GM19023 (cell line): ENCODE measurements around the gene NOVA1.

ENCODE experiments used
- ATAC-seq: cut with Tn5 transposase; IDR thresholded peaks from one replicate; pipeline ENCODE4 v1.9.1; 2021; ENCODE audit warnings: mild to moderate bottlenecking, moderate library complexity; ENCODE audit not compliant: unreplicated experiment

Gene NOVA1

DNA sequence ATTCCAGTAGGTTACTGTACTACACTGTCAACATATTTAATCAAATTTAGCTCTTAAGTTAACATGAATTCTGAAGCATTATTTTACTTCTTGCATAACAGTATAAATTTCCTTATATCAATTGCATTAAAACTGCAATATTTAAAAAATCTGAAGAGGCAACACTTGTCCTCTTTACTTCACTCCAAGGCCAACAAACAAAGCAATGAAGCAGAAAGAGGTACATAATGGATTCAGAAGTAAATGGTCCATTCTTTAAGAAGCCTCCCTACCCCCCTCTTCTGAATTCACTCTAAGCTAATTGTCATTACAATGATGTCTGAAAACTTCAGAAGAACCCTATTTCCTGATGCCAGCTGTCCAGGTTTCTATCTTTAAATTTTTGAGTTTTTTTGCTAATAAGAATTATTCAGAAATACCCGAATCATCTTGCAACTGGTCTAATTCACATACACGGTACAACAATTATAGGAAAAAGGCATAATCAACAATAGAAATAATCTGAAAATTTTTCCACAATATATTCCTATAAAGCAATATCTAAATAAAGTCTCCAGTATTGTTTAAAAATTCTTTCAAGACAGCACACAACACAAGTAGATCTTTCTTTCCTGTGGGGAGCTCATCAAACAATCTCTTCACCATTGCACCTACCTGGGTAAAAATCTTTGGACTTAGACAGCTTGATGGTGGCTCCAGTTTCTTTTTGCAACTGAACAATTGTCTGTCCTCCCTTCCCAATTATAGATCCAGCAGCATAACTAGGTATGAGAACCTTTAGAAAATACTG is 2.9 kb downstream of the NOVA1 start:
- no peak for ATAC-seq

- no peak for ATAC-seq
Observed at GRCh38 chr14:26594148-26594547, 3.7 kb downstream of the NOVA1 start.

DNA sequence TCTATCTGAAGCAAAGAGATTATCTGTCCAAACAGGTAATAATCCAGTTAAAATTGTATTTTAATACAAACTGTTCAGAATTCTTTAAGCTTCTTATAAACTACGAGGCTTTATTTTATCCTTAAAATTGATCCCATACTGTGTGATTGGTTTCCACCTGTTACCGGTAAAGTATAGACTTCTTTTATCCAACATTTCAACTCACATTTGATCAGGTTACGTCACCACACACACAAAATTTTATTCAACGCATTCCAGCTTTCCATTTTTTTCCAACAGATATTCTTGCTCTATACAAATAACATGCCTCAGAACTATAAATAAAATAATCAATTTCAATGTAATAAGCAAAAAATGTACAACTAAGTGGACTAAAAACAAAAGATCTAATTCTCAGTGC is 4.5 kb downstream of the NOVA1 start:
- ATAC-seq = no peak

DNA sequence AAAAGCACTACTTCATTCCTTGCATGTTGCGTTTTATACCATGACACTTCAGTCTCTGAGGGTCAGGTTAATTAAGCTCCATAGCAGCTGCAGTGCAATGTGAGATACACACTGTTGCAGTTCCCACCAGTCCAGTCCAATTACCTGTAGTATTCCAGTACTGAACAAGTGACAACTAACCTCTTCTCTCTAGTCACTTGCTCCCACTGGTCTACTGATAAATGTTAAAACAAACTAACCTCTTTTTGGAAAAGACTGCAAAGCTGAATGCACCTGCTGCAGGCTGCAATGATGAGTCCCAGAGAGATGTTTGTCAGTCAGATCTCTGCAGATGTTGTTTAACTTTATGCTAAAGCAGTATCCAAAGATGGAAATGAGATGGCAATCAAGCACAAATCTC is 7.9 kb downstream of the NOVA1 start:
- ATAC-seq = no peak

GRCh38 chr14:26577711-26578110 is 20.1 kb downstream of the NOVA1 start:
- no peak for ATAC-seq

- ATAC-seq = no peak
Observed at GRCh38 chr14:26554069-26554772, 43.6 kb downstream of the NOVA1 start.

GRCh38 chr14:26549571-26549970 is 48.3 kb downstream of the NOVA1 start:
- no peak for ATAC-seq

DNA sequence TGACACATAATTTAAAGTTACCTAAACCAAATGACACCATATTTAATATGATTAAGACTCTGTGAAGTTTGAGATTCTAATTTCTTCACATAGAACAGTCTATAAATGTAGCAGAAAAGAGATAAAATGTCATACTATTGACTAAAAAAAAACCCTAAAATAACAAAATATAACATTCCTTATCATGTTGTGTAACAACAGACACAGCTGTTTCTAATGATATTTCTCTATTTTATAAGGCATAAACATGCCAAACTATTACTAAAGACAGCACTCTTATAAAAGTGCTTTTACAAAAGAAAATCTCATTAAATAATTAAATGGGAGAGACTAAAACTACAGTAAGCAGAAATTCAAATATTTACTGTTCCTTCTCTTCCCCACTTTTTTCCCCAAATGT is 49.4 kb downstream of the NOVA1 start:
- ATAC-seq = no peak

DNA sequence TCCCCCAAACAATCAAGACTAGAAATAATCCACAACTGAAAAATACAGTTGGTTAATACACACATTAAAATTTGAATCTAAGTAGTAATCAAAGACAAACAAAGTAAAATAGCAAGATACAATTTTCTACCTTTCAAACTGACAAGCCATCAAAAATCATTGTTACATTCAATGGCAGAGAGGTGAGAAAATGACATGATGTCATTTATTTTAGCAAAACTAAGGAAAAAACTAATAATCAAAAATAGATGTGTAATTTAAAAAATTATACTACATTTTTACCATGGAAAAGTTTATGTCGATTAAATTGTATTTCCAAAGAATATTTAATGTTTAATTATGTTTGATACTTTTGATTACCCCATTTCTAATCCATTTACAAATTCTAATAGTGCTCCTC is 59.7 kb downstream of the NOVA1 start:
- no peak for ATAC-seq

- ATAC-seq = no peak
Observed at GRCh38 chr14:26531894-26532293, 65.9 kb downstream of the NOVA1 start.

DNA sequence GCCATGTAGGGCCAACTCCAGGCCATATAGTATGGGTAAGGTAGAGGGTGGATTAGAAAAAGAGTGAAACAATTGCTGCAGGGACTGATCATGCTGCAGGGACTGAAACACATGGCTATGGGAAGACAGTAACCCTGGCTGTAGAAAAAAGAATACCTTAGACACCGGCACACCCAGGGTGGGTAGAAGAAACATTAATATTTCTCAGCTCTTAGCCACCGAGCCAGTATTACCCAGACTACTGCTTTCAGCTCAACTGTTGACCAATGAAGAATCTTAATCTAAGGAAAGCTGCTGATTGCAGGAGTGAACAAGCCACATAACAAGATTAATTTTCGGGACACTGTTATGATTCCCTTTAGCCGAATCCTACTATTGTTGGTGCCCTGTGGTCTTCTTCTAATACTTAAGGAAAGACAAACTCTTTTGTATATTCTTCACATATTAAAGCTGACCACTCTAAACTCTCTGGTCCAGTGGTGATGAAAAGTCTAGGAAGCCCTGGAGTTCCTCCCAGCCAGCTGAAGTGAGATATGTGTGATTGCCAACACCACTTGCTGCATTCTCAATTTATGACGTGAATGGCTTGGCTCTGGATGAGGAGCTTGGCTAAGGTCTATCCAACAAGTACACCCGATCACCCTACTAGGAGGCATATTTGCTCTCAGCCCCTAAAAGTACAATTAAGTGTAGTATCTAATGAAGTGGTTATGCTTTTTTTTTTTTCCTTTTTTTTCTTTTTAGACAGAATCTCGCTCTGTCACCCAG is 69.2 kb downstream of the NOVA1 start:
- ATAC-seq = no peak

DNA sequence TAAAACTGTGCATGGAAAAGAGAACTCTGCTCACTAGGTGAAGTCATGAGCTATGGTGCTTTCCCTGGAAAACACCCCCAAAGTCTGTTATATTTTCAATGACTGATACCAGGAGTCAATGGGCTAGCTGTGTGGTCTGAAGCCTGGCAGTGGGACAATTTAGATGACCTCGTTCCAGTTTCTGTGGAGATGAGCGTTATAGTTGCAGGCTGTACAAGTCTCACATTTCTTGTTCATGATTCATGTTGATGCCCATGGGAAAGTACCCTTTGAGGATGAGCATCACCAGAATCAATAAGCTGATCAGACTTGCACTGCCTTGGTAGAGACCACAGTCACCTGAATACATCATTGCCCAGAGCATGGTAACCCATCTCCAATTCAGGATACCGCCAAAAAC is 70.7 kb downstream of the NOVA1 start:
- no peak for ATAC-seq

DNA sequence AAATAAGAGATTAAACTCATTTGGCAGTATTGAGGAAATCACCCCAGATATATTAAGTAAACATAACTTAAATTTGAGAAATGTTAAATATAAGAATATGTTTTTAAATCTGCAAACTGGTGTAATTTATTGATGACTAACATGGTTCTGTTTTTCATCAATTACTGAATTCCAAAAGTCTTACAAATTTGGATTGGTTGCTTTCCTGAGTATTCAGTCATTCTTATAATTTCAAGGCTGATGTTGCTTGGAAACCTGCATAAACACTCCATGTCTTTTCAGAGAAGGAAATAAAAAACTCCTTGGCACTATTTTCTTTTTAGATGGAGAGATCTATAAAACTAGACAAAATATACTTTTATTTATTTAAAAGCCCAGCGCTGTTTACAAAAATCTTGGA is 71.7 kb downstream of the NOVA1 start:
- ATAC-seq = no peak

- ATAC-seq = no peak
Observed at GRCh38 chr14:26525085-26525484, 72.7 kb downstream of the NOVA1 start.

GRCh38 chr14:26522967-26523366 is 74.9 kb downstream of the NOVA1 start:
- ATAC-seq = no peak

GRCh38 chr14:26517771-26518170 is 80.1 kb downstream of the NOVA1 start:
- no peak for ATAC-seq

DNA sequence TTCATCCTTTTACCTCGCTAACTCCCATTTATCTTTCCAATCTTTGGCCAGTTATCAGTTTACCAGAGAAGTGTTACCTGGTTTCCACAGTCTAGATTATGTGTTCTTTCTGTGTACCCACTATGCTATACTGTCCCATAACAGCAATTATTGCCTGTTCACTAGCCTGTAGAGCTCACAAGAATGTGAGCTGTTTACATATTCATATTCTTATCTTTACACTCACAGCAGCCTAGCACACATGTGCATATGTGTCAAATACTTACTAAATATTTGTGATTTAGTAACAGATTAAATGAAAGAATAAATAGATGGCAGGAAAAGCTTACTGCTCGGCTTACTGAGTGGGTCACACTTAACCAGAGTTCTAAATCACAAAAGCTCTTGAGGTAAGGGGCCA is 97.8 kb downstream of the NOVA1 start:
- ATAC-seq = no peak

GRCh38 chr14:26499546-26499945 is 98.3 kb downstream of the NOVA1 start:
- ATAC-seq = no peak

DNA sequence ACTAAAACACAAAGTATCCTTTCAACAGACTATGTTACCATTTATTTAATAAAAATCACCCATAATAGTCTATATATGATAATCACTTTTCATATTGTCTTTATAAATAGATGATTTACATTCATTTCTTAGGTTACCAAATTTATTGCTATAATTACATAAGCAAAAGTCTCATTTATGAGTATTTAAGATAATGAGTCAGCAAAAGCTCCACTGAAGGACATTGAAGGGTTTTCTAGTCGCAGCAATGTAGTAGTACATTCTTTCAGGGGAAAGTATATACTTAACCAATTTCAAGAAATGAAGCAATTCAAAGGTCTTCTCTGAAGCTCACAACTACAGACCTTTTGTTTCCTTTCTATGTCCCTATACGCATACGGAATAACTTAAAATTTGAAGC is 110.9 kb downstream of the NOVA1 start:
- ATAC-seq = no peak

- no peak for ATAC-seq
Observed at GRCh38 chr14:26484562-26484961, 113.3 kb downstream of the NOVA1 start.

DNA sequence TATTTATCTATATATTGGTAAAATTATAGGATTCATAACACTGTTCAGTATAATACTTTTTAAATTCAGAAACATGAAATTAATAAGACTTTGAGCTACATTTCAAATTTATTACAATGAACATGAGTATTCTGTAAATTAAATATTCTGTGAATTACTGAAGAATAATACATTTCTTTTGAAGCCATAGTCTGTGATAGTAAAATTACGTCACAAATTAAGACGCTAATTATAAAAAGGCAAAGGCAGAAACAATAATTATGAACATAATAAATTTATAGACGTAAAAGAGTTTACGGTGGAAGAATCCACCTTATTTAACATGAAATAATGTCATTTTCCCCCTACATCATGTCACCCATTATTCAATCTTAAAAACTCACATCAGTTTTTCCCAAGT is 118.9 kb downstream of the NOVA1 start:
- ATAC-seq = no peak

DNA sequence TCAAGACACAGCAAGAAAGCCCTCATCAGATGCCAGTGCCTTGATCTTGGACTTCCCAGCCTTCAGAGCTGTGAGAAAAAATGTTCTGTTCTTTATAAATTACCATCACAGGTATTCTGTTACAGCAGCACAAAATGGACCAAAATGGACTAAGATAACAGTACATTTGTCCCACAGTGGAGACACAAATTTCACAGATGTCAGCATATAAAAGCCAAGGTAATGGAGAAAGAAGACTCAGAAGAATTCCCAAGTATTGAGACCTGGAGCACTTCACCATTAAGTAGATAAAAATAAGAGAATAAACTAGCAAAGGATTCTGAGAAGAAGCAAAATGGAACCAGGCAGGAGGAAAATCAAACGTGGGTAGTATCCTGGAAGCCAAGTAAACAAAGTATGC is 131.0 kb downstream of the NOVA1 start:
- ATAC-seq = no peak
